ENCODE results near the gene PADI2. TPM values are rescaled to one million over a fixed set of nuclear protein-coding genes. Genes with fewer than 3 reads are reported as not detected.

PADI2 gene
- total and polyA plus RNA-seq, 2 of the 8 experiments (the other 6 are each of a cell fraction or from before 2014, with no cell fraction given): 1.6 to 7.5 TPM

- no peak overlapping the region for H3K9ac ChIP-seq (replicated peaks in 1 of 4; ENCODE audit: extremely low read depth in 1 of 4, low read depth in 3 of 4, low read length in 3 of 4)
- H2BK5ac ChIP-seq (ENCODE audit: low read depth, low read length): no peak overlapping the region
- WGBS, 2 experiments (ENCODE audit: extremely low coverage in 1 of 2, insufficient coverage in 1 of 2, insufficient read length in 1 of 2, insufficient replicate concordance in 2 of 2, low coverage in 1 of 2, low lambda C conversion rate in 2 of 2, missing lambda C conversion rate in 1 of 2): 60% methylated on average over 4 of the region's 4 CpGs; no CpG with 5 or more reads in 1 of the 2 experiments
- TF ChIP-seq, protein P1, sequence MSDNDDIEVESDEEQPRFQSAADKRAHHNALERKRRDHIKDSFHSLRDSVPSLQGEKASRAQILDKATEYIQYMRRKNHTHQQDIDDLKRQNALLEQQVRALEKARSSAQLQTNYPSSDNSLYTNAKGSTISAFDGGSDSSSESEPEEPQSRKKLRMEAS (IDR thresholded peaks at IDR 0.05): no peak
- TF ChIP-seq BRCA1 (IDR thresholded peaks at IDR 0.05; ENCODE audit: low read depth, low read length): no peak
- no peak for TF ChIP-seq FOSL1 (IDR thresholded peaks at IDR 0.05; ENCODE audit: insufficient read depth, low read depth, low read length)
- TF ChIP-seq CBX5 (IDR thresholded peaks at IDR 0.05; ENCODE audit: low read depth, low read length): no peak
- no peak for TF ChIP-seq EZH2 (IDR thresholded peaks at IDR 0.05; ENCODE audit: low read depth, low read length, severe bottlenecking)
- TF ChIP-seq CTBP2 (IDR thresholded peaks at IDR 0.05; ENCODE audit: borderline replicate concordance, insufficient read depth, insufficient read length, low read length): no peak
- TF ChIP-seq JUN (IDR thresholded peaks at IDR 0.05; ENCODE audit: low read depth, low read length): no peak
These were observed 24.1 kb downstream of the PADI2 start for GRCh38 chr1:17095141-17095540.

More at GRCh38 chr1:17095141-17095540, 24.1 kb downstream of the PADI2 start:
- no peaks in the 10 kb centered on the region for H3K79me1 ChIP-seq (ENCODE audit: low read depth, low read length)
- H2BK20ac ChIP-seq (ENCODE audit: low read length): no peak overlapping the region
- H3K4me2 ChIP-seq (ENCODE audit: insufficient read depth in 1 of 2, low read depth in 2 of 2, low read length in 2 of 2): no peak overlapping the region
- no peak overlapping the region for H2BK120ac ChIP-seq (replicated peaks; ENCODE audit: low read depth, low read length)
- no peak for DNase-seq (ENCODE audit: low read depth in 1 of 2, low spot score in 2 of 2)
- H3K4me1 ChIP-seq (replicated peaks in 1 of 4; ENCODE audit: control insufficient read depth in 3 of 4, insufficient read depth in 4 of 4, low read length in 3 of 4): 0 out of 7 replicates have a peak, but pooled peaks cover 0 to 2% (median under 1%) of the 10 kb centered on the region in 4 experiments
- no peak overlapping the region for H4K8ac ChIP-seq (ENCODE audit: extremely low read depth, insufficient read depth, low read length)
- no peak overlapping the region for H4K5ac ChIP-seq (ENCODE audit: insufficient read length, low read depth, low read length)
- peaks cover 0 to 1% of the 10 kb centered on the region in 2 experiments for H4K20me1 ChIP-seq (replicated peaks in 1 of 2; ENCODE audit: control insufficient read depth in 1 of 2, insufficient read depth in 2 of 2, low read length in 2 of 2)
- no peaks in the 10 kb centered on the region for H3K27me3 ChIP-seq (replicated peaks in 1 of 4; ENCODE audit: control insufficient read depth in 3 of 4, extremely low read depth in 1 of 4, insufficient read depth in 3 of 4, low read length in 3 of 4)
- H3K14ac ChIP-seq (ENCODE audit: insufficient read length): no peak overlapping the region
- no peak overlapping the region for H2BK15ac ChIP-seq (ENCODE audit: low read length)
- CTCF ChIA-PET (ENCODE audit: partially characterized antibody): interaction anchor here (1.1 kb wide), 1 partner anchor 179 kb away, joined by 3 read pairs; no protein-coding TSS in a partner anchor
- no peaks in the 10 kb centered on the region for H3K23me2 ChIP-seq (ENCODE audit: low read depth, low read length)
- H2AK5ac ChIP-seq (ENCODE audit: low read depth, low read length): no peak overlapping the region
- no peak overlapping the region for H3K23ac ChIP-seq (ENCODE audit: insufficient read length)
- H2BK12ac ChIP-seq (ENCODE audit: low read depth, low read length): no peak overlapping the region
- H3K56ac ChIP-seq (replicated peaks; ENCODE audit: insufficient read length, low read depth, low read length): no peak overlapping the region
- no peak overlapping the region for H3K18ac ChIP-seq (ENCODE audit: extremely low read depth, low read length)
- H3K36me3 ChIP-seq (ENCODE audit: control insufficient read depth in 2 of 4, insufficient read depth in 4 of 4, low read length in 3 of 4): no peaks in the 10 kb centered on the region
- H2AFZ ChIP-seq (ENCODE audit: low read length): no peak overlapping the region
- H3K4ac ChIP-seq (replicated peaks; ENCODE audit: insufficient read length, low read depth, low read length): no peak overlapping the region
- H3K9me3 ChIP-seq (ENCODE audit: insufficient read depth in 2 of 2, low read depth in 1 of 2, low read length in 1 of 2): no peaks in the 10 kb centered on the region
- no peaks in the 10 kb centered on the region for H3K79me2 ChIP-seq (ENCODE audit: control insufficient read depth in 1 of 2, insufficient read depth in 2 of 2, low read length in 2 of 2)
- POLR2A ChIA-PET (ENCODE audit: partially characterized antibody): no interaction called here
- no peak overlapping the region for H3K27ac ChIP-seq (ENCODE audit: low read depth, low read length)
- H4K91ac ChIP-seq (replicated peaks; ENCODE audit: insufficient read length, low read length): no peak overlapping the region
- H3K4me3 ChIP-seq (ENCODE audit: extremely low read depth in 1 of 4, insufficient read depth in 2 of 4, low read depth in 3 of 4, low read length in 4 of 4): no peak overlapping the region
- FAIRE-seq: no peak
